ENCODE data around the gene MEGF11.

The MEGF11 gene

GRCh38 chr15:66211670-66212562 is 41.6 kb downstream of the MEGF11 start:
- no peak for DNase-seq

GRCh38 chr15:66210684-66211083 is 42.9 kb downstream of the MEGF11 start:
- DNase-seq, result no peak

GRCh38 chr15:66198757-66199156 is 54.8 kb downstream of the MEGF11 start:
- no peak for DNase-seq

- no peak for DNase-seq
These were observed 56.9 kb downstream of the MEGF11 start for GRCh38 chr15:66196602-66197001.

- DNase-seq, result no peak
These were observed 57.8 kb downstream of the MEGF11 start for GRCh38 chr15:66195621-66196230.

GRCh38 chr15:66193066-66193465 is 60.5 kb downstream of the MEGF11 start:
- DNase-seq, result no peak

- no peak for DNase-seq
These were observed 62.8 kb downstream of the MEGF11 start for GRCh38 chr15:66190746-66191145.

- DNase-seq, result no peak
These were observed 64.3 kb downstream of the MEGF11 start for GRCh38 chr15:66189291-66189690.

- DNase-seq, result peak; percentile 67
These were observed 65.1 kb downstream of the MEGF11 start for GRCh38 chr15:66188464-66188863.

- DNase-seq, result no peak
These were observed 66.3 kb downstream of the MEGF11 start for GRCh38 chr15:66187271-66187670.

GRCh38 chr15:66186049-66186825 is 67.3 kb downstream of the MEGF11 start:
- DNase-seq, result no peak

GRCh38 chr15:66184936-66185790 is 68.4 kb downstream of the MEGF11 start:
- DNase-seq, result no peak

GRCh38 chr15:66184492-66184891 is 69.1 kb downstream of the MEGF11 start:
- no peak for DNase-seq

- no peak for DNase-seq
These were observed 72.9 kb downstream of the MEGF11 start for GRCh38 chr15:66180531-66181097.

GRCh38 chr15:66178531-66178910 is 75.0 kb downstream of the MEGF11 start:
- no peak for DNase-seq

GRCh38 chr15:66172324-66172980 is 81.1 kb downstream of the MEGF11 start:
- DNase-seq, result no peak

GRCh38 chr15:66171841-66172240 is 81.7 kb downstream of the MEGF11 start:
- no peak for DNase-seq

GRCh38 chr15:66170716-66171115 is 82.8 kb downstream of the MEGF11 start:
- no peak for DNase-seq

- no peak for DNase-seq
These were observed 83.5 kb downstream of the MEGF11 start for GRCh38 chr15:66170042-66170441.

- DNase-seq, result no peak
These were observed 83.9 kb downstream of the MEGF11 start for GRCh38 chr15:66169625-66170024.

GRCh38 chr15:66169023-66169422 is 84.5 kb downstream of the MEGF11 start:
- no peak for DNase-seq

GRCh38 chr15:66167854-66168253 is 85.7 kb downstream of the MEGF11 start:
- DNase-seq, result no peak

All from COR-L47 (cell line).